GM19468 (cell line): Measurements from ENCODE around the gene FBXW4.
"Not testable (repeated sequence)": the region's sequence is repeated elsewhere in the genome, so short reads cannot be mapped to it uniquely, and the experiment has no call there.

Experiments
- ATAC-seq: cut with Tn5 transposase; IDR thresholded peaks from one replicate; pipeline ENCODE4 v1.9.1; 2021; ENCODE audit warnings: mild to moderate bottlenecking, moderate library complexity, moderate number of reproducible peaks; ENCODE audit not compliant: unreplicated experiment; ENCODE audit errors: extremely low read depth

The FBXW4 gene

GRCh38 chr10:101660256-101660655 lies 34.7 kb downstream of the FBXW4 start:
- ATAC-seq = no peak

- no peak for ATAC-seq
Measured at GRCh38 chr10:101658975-101659374, 36.0 kb downstream of the FBXW4 start.

GRCh38 chr10:101656890-101657289 lies 38.1 kb downstream of the FBXW4 start:
- ATAC-seq = no peak

GRCh38 chr10:101655570-101655969 lies 39.4 kb downstream of the FBXW4 start:
- ATAC-seq = no peak

- no peak for ATAC-seq
Measured at GRCh38 chr10:101653536-101653935, 41.4 kb downstream of the FBXW4 start.

GRCh38 chr10:101651336-101651735 lies 43.6 kb downstream of the FBXW4 start:
- no peak for ATAC-seq

GRCh38 chr10:101650863-101651262 lies 44.1 kb downstream of the FBXW4 start:
- ATAC-seq = no peak

GRCh38 chr10:101649525-101650085 lies 45.4 kb downstream of the FBXW4 start:
- ATAC-seq = no peak

- no peak for ATAC-seq
Measured at GRCh38 chr10:101647255-101647654, 47.7 kb downstream of the FBXW4 start.

- ATAC-seq = no peak
Measured at GRCh38 chr10:101646364-101646763, 48.6 kb downstream of the FBXW4 start.

GRCh38 chr10:101645659-101646058 lies 49.3 kb downstream of the FBXW4 start:
- no peak for ATAC-seq

- no peak for ATAC-seq
Measured at GRCh38 chr10:101644002-101644401, 51.0 kb downstream of the FBXW4 start.

GRCh38 chr10:101643546-101643945 lies 51.4 kb downstream of the FBXW4 start:
- no peak for ATAC-seq

- no peak for ATAC-seq
Measured at GRCh38 chr10:101639141-101639900, 55.6 kb downstream of the FBXW4 start.

- not testable (repeated sequence) for ATAC-seq
Measured at GRCh38 chr10:101633510-101633909, 61.5 kb downstream of the FBXW4 start.

- no peak for ATAC-seq
Measured at GRCh38 chr10:101631821-101632475, 63.0 kb downstream of the FBXW4 start.

- no peak for ATAC-seq
Measured at GRCh38 chr10:101630633-101630920, 64.4 kb downstream of the FBXW4 start.

- ATAC-seq = no peak
Measured at GRCh38 chr10:101629837-101630632, 64.9 kb downstream of the FBXW4 start.

GRCh38 chr10:101625821-101626412 lies 69.1 kb downstream of the FBXW4 start:
- ATAC-seq = no peak

GRCh38 chr10:101624526-101625102 lies 70.4 kb downstream of the FBXW4 start:
- ATAC-seq = no peak
